ENCODE results near the gene BRD1. TPM values are rescaled to one million over a fixed set of nuclear protein-coding genes. Genes with fewer than 3 reads are reported as not detected.
A peak's percentile ranks its signal among the peaks of the same experiment; 100 is the strongest.

Gene BRD1
- total RNA-seq, 3 donors from 2014 or later (not counting 1 experiment from before 2014, with no cell fraction given): 126 to 154 (median 132) TPM

DNA sequence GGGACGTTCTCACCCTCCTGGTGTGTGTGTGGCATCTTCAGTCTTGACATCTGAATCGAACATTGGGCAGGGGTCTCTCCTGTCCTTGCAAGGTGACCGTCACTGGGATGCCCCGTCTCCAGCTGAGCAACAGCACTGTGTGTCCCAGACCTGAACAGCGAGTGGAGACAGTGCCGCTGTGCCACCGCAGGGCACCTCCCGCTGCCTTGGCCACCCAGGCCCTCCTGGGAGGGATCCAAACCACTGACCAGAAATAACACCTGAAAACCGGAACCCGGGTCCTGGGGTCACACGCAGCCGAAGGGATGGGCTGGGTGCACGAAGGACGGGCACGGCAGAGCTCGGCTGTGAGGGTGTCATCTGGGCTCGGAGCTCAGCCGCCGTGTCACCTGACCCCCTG, 102.2 kb downstream of the BRD1 start:
- H3K4me1 Mint-ChIP-seq: peaks cover 8 to 11% of the 10 kb centered on the region in 2 donors
- no peak for DNase-seq
- H3K36me3 Mint-ChIP-seq: no peaks in the 10 kb centered on the region
- no peaks in the 10 kb centered on the region for H3K9me3 ChIP-seq (ENCODE audit: control insufficient read depth, insufficient read depth, low read length)
- peaks cover 44 to 56% of the 10 kb centered on the region in 2 donors for H3K27me3 Mint-ChIP-seq (ENCODE audit: low read depth in 2 of 2)
- no peak for ATAC-seq
- H3K36me3 ChIP-seq (ENCODE audit: control insufficient read depth, insufficient read depth, low read length): no peaks in the 10 kb centered on the region
- no peak overlapping the region for H3K27ac ChIP-seq (ENCODE audit: low read length)
- H3K4me3 ChIP-seq (ENCODE audit: low read length): no peak overlapping the region
- peak overlapping the region; percentile 9 for H3K4me3 Mint-ChIP-seq
- no peaks in the 10 kb centered on the region for H3K9me3 Mint-ChIP-seq
- peaks cover 17% of the 10 kb centered on the region for H3K4me1 ChIP-seq (ENCODE audit: control insufficient read depth, insufficient read depth, low read length)
- whole genome bisulfite sequencing (ENCODE audit: insufficient coverage): 88% methylated on average over 19 of the region's 19 CpGs
- TF ChIP-seq, protein P1, sequence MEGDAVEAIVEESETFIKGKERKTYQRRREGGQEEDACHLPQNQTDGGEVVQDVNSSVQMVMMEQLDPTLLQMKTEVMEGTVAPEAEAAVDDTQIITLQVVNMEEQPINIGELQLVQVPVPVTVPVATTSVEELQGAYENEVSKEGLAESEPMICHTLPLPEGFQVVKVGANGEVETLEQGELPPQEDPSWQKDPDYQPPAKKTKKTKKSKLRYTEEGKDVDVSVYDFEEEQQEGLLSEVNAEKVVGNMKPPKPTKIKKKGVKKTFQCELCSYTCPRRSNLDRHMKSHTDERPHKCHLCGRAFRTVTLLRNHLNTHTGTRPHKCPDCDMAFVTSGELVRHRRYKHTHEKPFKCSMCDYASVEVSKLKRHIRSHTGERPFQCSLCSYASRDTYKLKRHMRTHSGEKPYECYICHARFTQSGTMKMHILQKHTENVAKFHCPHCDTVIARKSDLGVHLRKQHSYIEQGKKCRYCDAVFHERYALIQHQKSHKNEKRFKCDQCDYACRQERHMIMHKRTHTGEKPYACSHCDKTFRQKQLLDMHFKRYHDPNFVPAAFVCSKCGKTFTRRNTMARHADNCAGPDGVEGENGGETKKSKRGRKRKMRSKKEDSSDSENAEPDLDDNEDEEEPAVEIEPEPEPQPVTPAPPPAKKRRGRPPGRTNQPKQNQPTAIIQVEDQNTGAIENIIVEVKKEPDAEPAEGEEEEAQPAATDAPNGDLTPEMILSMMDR (IDR thresholded peaks at IDR 0.05): no peak
- no peak overlapping the region for H3K27ac Mint-ChIP-seq
- H3K27me3 ChIP-seq (ENCODE audit: control insufficient read depth, insufficient read depth, low read length): peaks cover 22% of the 10 kb centered on the region
- intact Hi-C loops (cut with micrococcal nuclease): no loop called here

DNA sequence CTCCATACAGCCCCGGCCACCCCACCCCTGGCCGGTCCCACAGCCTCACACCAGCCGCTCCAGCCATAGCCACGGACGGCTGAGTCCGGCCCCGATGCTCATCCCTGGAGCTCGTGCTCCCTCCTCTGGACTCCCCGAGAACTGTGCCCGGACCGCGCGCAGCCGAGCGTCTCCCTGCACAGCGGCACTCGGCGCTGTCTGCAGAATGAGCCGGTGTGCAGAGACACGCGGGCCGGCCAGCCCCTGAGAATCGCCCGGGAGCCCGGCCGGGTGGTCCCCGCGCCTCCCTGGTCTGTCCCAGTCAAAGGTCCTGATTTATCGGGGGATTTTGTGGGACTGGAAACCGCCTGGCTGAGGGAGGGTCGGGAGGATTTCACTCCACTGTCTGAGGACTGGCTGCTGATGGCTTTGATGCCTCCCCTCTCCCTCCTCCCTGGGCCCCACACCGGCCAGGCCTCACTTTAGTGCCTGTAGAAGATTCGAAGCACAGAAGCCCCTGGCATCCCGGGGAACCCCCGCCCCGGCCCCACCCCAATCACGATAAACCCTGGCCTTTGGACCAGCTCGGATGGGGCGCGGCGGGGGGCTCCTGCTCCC, 102.7 kb downstream of the BRD1 start:
- TF ChIP-seq, protein P1 (IDR thresholded peaks at IDR 0.05): peak; percentile 67
- Histone ChIP-seq H3K4me1 (ENCODE audit: control insufficient read depth, insufficient read depth, low read length) (peaks cover 17% of the 10 kb centered on the region), H3K4me3 (ENCODE audit: low read length) (peak overlapping the region; percentile 47), H3K36me3 (ENCODE audit: control insufficient read depth, insufficient read depth, low read length) (no peaks in the 10 kb centered on the region), H3K27me3 (ENCODE audit: control insufficient read depth, insufficient read depth, low read length) (peaks cover 22% of the 10 kb centered on the region), H3K9me3 (ENCODE audit: control insufficient read depth, insufficient read depth, low read length) (no peaks in the 10 kb centered on the region), H3K27ac (ENCODE audit: low read length) (no peak overlapping the region)
- DNase-seq (peak; percentile 47 to 77), ATAC-seq (peak; percentile 72 to 95 (median 75))
- Mint-ChIP-seq H3K9me3 (no peaks in the 10 kb centered on the region), H3K4me1 (peaks cover 8 to 11% of the 10 kb centered on the region in 2 donors), H3K36me3 (no peaks in the 10 kb centered on the region), H3K27me3 (ENCODE audit: low read depth in 2 of 2) (peaks cover 41 to 50% of the 10 kb centered on the region in 2 donors), H3K4me3 (peak overlapping the region; percentile 70), H3K27ac (no peak overlapping the region)
- intact Hi-C loops (cut with micrococcal nuclease): no loop called here
- 19% methylated on average over 41 of the region's 41 CpGs for WGBS (ENCODE audit: insufficient coverage)

DNA sequence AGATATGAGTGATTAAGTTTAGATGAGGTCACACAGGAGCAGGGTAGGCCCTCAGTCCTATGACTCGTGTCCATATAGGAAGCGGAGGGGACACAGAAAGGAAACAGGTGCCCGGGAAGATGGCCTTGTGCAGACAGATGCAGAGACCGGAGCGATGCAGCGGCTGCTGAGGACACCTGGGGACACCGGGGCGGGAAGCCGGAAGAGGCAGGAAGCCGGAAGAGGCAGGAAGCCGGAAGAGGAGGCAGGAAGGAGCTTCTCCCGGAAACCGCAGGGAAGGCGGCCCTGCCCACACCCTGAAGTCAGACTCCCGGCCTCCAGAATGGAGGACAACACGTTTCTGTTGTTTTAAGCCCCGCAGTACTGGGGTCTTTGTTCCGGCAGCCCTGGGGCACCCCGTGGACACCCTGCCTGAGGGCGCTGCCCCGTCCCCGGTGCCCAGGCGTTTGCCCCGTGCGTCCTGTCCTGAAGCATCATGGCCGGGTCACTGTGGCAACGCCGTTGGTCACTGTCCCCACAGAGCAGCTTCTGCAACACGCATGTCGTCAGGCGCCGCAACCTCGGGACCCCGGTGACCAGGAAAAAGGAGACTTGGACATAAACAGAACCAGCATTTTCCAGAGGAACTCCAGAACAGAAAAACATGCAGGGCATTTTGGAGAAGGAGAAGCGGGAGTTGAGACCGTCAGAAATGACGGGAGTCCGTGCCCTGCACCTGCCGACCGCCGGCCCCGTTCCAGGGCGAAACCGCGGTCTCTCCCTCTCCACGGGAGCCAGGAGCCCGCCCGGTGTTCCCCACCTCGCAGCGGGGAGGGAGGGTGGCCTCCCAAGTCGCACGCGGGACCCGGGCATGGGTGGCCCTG, 103.4 kb downstream of the BRD1 start:
- ATAC-seq: no peak
- peaks cover 22% of the 10 kb centered on the region for H3K27me3 ChIP-seq (ENCODE audit: control insufficient read depth, insufficient read depth, low read length)
- Mint-ChIP-seq H3K27ac (peak overlapping the region in 1 of 2 donors; percentile 15), H3K36me3 (no peaks in the 10 kb centered on the region), H3K27me3 (ENCODE audit: low read depth in 2 of 2) (peaks cover 41 to 46% of the 10 kb centered on the region in 2 donors), H3K4me3 (peak overlapping the region; percentile 99), H3K9me3 (no peaks in the 10 kb centered on the region), H3K4me1 (peaks cover 8 to 11% of the 10 kb centered on the region in 2 donors)
- peak in 1 of 2 donors; percentile 57 for DNase-seq
- WGBS (ENCODE audit: insufficient coverage): 21% methylated on average over 54 of the region's 54 CpGs
- no peaks in the 10 kb centered on the region for H3K9me3 ChIP-seq (ENCODE audit: control insufficient read depth, insufficient read depth, low read length)
- TF ChIP-seq, protein P1 (IDR thresholded peaks at IDR 0.05): no peak
- peak overlapping the region; percentile 5 for H3K27ac ChIP-seq (ENCODE audit: low read length)
- H3K36me3 ChIP-seq (ENCODE audit: control insufficient read depth, insufficient read depth, low read length): no peaks in the 10 kb centered on the region
- H3K4me3 ChIP-seq (ENCODE audit: low read length): peak overlapping the region; percentile 47
- intact Hi-C loops (cut with micrococcal nuclease): no loop called here
- H3K4me1 ChIP-seq (ENCODE audit: control insufficient read depth, insufficient read depth, low read length): peaks cover 17% of the 10 kb centered on the region

Measured in natural killer cell (primary cell).